ENCODE results near the gene STK32B. TPM values are rescaled to one million over a fixed set of nuclear protein-coding genes. Genes with fewer than 3 reads are reported as not detected.

The STK32B gene
- polyA plus RNA-seq, 4 donors, result 3.2 to 11.3 (median 9.8) TPM

GRCh38 chr4:5330339-5330989 is 279.2 kb downstream of the STK32B start:
- no peak for DNase-seq (ENCODE audit: low read depth in 4 of 4, low spot score in 3 of 4)

DNA sequence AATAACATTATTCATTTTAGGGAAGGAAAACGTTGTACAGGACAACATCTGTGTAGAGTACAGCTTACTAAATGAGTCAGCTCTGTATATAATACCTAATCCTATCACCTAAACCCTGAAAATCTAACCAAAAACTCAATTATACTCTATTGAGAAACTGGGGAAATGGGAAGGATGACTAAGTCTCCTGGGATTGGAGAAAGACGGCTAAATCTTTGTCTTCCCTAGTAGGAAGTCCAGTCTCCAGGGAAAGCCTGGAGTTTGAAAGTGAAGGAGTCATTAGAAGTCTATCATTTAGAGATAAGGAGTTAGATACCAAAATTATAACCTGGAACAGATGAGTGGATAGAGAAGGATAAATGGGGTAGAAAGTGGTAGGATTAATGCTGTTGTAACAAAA is 286.5 kb downstream of the STK32B start:
- no peak for DNase-seq (ENCODE audit: low read depth in 4 of 4, low spot score in 3 of 4)

- DNase-seq (ENCODE audit: low read depth in 4 of 4, low spot score in 3 of 4), result no peak
Observed at GRCh38 chr4:5338531-5338930, 287.3 kb downstream of the STK32B start.

- DNase-seq (ENCODE audit: low read depth in 4 of 4, low spot score in 3 of 4), result no peak
Observed at GRCh38 chr4:5340991-5341451, 289.7 kb downstream of the STK32B start.

- no peak for DNase-seq (ENCODE audit: low read depth in 4 of 4, low spot score in 3 of 4)
Observed at GRCh38 chr4:5341526-5341925, 290.2 kb downstream of the STK32B start.

DNA sequence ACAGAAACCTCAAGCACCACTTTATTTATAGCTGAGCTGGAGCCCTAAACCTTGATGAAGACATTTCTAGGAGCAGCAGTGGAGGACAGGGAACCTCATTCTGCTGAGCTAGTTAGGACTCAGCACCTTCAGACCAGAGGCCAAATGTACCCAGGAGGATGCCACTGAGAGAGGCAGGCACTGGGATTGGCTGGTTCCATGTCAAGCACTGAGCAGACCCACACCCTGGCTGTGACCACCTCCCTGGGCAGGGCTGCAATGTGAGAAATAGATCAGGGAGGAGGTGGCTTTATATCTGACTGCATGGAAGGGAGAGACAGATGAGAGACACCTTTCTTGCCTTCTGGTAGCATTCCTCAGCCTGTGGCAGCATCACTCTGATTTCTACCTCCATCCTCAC is 304.6 kb downstream of the STK32B start:
- no peak for DNase-seq (ENCODE audit: low read depth in 4 of 4, low spot score in 3 of 4)

GRCh38 chr4:5357870-5358269 is 306.6 kb downstream of the STK32B start:
- no peak for DNase-seq (ENCODE audit: low read depth in 4 of 4, low spot score in 3 of 4)

DNA sequence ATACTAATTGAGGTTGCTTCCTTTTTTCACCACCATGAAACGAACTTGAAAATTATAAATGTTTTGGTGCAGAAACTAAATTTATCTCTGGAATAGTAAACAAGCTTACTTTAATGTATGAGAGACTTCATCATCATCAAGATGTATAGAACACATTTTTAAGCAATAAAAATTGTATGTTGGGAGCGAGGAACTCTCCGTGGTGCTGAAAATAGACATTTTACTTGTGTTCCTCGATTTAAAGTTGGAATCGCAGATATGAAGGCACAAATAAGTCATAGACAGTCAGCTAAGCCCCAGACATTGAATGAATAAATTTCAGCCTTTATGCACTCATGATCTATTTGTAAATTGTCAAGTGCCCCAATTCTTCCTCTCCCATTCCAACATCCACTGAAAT is 310.7 kb downstream of the STK32B start:
- peak in 2 of 4 donors; percentile 6 to 14 for DNase-seq (ENCODE audit: low read depth in 4 of 4, low spot score in 3 of 4)

- DNase-seq (ENCODE audit: low read depth in 4 of 4, low spot score in 3 of 4), result no peak
Observed at GRCh38 chr4:5364406-5364805, 313.1 kb downstream of the STK32B start.

DNA sequence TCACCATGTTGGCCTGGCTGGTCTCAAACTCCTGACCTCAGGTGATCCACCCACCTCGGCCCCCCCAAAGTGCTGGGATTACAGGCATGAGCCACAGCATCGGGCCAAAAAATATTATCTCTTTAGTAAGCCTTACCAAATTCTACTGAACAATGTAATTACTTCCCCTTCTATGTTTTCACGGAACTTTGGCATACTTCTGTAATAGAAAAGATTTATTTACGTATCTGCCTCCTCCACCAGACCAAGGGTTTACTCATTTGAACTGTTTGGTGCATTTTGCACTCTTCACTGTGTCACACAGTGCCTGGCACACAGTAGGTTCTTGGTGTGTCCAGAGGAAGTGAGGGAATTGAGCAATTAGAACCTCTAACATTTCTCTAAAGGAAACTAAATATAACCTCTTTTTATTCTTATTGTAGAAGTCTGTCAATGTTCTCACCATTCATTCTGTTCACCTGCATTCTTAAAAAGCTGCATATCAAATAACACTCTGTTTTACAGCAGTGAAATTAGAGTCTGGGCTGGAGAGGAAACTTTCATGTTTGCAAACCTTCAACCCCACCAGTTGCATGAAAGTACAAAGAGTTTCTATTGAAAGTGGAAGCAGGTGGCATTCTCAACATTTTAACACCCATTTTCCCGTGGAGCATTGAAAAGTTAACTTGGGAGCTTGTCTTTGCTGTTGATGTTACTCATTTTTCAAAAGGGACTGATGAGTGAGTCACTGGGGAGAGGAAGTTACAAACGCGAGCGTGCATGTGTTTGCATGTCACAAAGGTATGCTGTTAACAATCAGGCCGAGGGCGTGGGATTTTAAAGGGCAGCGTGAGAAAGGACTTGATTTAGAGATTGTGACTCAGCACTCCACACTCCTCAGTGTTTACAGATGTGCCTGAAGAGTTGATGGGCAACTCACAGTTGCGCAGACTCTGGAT is 314.1 kb downstream of the STK32B start:
- no peak for DNase-seq (ENCODE audit: low read depth in 4 of 4, low spot score in 3 of 4)

DNA sequence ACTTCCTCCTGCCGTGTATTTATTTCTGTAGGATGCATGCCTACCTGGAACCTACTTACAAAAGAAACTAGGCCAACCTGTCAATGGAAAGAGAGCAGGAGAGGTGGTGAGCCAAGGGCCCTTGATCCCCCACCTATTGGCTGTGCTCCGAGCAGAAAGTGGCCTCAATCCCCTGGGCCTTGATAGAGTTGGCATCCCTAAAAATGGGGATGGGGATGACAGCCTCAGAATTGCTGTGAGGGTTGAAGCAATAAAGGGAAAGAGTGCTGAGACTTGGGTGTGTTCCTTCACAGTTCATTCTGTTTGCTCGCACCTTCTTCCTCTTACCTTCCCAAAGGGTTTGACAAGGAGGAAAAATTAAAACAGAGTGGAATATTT is 314.7 kb downstream of the STK32B start:
- no peak for DNase-seq (ENCODE audit: low read depth in 4 of 4, low spot score in 3 of 4)

DNA sequence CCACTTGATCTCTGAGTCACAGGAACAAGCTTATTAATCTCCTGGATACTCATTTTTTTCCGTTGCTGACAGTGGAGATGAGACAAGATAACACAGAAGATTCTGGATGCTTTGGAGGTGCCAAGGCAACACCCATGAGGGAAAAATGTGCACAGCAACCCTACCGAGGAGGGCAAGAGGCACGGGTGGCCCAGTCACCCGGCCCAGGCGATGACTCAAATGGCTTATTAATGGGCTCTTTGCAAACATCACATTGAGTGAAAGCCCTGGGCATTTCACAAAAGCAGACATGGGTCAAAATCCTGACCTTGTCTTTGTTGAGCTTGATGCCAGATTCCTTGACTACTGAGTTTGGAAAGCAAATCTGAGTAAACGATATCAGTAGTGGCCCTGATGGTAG is 315.1 kb downstream of the STK32B start:
- no peak for DNase-seq (ENCODE audit: low read depth in 4 of 4, low spot score in 3 of 4)

GRCh38 chr4:5368426-5368825 is 317.1 kb downstream of the STK32B start:
- no peak for DNase-seq (ENCODE audit: low read depth in 4 of 4, low spot score in 3 of 4)

DNA sequence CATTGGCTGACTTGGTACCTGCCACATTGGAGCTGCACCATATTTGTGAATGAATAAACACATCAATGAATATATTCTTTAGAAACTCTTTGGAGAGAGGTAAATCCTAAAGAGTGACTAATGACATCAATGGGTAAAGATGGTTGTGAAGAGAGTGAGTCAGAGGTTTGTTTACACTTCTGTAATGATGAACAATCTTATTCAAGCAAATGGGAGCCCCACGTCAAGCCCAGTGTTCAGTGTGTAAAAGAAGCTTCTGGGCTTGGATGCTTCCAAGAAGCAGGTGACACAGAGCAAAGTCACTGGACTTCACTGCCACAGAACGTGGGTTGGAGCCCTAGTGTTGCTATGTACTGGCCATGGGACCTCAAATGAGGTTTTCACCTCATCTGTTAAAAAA is 319.0 kb downstream of the STK32B start:
- no peak for DNase-seq (ENCODE audit: low read depth in 4 of 4, low spot score in 3 of 4)

DNA sequence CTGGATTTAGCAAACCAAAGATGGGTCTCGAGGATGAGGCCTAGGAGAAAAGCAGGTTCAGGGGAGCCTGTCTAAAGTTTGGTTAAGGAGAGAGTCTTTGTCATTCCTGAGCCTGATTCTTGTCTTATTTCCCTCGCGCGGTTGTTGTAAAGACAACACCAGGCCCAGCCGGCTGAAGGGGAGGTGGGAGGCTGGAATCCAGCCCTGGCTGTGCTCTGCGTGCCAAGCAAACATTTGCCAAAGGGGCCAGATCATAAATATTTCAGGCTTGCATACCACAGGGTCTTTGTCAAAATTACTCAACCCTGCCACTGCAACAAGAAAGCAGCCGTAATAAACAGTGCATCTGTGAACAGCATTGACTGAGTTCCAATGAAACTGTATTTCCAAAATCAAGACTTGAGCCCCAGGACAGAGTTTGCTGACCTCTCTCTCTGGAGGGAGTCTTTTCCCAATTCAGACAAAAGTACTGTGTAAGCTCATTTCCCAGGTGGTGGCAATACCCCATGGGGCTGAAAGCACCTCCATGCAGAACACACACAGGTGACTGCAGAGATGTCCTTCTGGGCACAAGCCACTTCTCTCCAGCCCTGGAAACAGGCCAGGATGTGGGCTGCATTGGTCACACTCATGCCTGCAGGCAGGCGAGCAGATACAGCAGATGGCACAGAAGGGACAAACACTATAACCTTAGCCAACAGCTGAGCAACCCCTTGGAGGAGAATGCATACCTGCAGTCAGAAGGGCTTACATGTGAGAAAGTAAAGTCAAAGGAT is 320.3 kb downstream of the STK32B start:
- no peak for DNase-seq (ENCODE audit: low read depth in 4 of 4, low spot score in 3 of 4)

- no peak for DNase-seq (ENCODE audit: low read depth in 4 of 4, low spot score in 3 of 4)
Observed at GRCh38 chr4:5372198-5372597, 320.9 kb downstream of the STK32B start.

DNA sequence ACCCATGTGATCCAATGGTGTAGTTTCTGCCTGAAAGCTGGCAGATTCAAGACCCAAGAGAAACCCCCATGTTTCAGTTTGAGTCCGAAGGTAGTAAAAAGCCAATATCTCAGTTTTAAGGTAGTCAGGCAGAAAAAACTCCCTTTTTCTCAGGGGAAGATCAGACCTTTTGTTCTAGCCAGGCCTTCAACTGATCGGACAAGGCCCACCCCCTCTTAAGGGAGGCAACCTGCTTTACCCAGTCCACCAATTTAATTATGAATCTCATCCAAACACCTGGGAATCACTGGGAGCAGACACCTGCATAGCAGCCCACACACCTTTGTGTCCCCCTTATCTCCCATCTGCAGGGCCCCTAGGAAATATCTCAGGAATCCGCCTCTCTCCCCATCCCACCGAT is 322.0 kb downstream of the STK32B start:
- DNase-seq (ENCODE audit: low read depth in 4 of 4, low spot score in 3 of 4), result no peak

DNA sequence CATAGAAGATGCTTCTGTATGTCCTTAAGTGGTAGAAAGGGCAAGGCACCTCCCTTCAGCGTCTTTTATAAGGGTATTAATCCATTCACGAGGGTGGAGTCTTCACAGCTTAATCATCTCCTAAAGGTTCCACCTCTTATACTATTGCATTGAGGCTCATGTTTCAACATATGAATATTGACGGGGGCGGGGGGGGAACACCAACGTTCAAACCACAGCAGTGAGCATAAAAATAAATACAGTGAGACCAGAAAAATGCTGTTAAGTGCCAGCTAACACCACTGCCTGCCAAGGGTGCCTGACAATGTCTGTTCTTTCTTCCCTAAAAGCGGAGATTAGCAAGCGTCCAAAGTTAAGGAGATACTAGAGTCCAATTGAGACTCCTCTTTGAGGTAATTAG is 323.3 kb downstream of the STK32B start:
- DNase-seq (ENCODE audit: low read depth in 4 of 4, low spot score in 3 of 4), result no peak

DNA sequence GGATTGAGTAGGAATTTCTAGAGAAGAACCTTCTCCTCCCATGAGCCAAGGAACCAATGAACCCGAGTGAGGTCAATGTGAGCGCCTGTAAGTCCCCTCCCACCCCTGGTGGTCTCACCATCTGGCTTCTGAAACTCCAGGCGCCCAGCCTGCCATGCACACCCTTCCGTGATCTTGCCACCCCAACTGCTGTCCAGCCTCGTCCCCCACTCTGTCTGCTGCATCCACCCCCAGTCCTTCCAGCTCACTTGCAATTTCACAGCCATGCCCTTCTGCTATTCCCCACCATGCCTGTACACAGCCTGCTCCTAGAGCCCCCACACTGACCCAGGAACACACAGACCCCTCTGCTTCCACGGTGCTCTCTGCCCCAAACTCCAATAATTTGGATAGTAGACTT is 323.7 kb downstream of the STK32B start:
- no peak for DNase-seq (ENCODE audit: low read depth in 4 of 4, low spot score in 3 of 4)

GRCh38 chr4:5376015-5376414 is 324.7 kb downstream of the STK32B start:
- no peak for DNase-seq (ENCODE audit: low read depth in 4 of 4, low spot score in 3 of 4)

DNA sequence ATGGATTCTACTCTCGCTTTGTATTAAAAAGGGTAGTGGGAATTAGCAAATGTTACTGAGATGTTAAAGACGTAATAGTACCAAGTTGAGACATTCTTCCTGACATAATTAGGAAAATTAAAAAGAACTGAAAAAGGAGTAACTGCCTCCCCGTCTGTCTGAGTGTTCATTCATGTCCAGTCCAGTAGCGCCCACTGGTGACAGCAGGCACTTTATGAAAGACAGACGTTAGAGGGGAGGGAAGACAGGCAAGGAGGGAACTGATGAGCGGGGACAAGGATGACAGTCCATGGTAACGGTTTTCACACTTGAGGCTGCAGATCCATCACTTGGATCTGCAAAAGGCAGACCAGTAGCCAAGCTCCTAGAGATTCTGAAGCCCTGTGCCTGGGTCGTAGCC is 326.7 kb downstream of the STK32B start:
- no peak for DNase-seq (ENCODE audit: low read depth in 4 of 4, low spot score in 3 of 4)

Data from left renal pelvis (tissue), 4 donors.